K562 (cell line): ENCODE measurements around the gene ZNF500. TPM values are rescaled to one million over a fixed set of nuclear protein-coding genes. Genes with fewer than 3 reads are reported as not detected.

Experiments used
- ATF2 ChIP-seq: sonication (generic); formaldehyde crosslinking; IDR thresholded peaks from 2 replicates; pipeline ENCODE4 v1.8.1; 2022; ENCODE audit warnings: missing genetic modification reagents
- BMI1 ChIP-seq: fragments of 150-350 bp; IDR thresholded peaks from 2 replicates; pipeline ENCODE4 v1.6.1; 2014; ENCODE audit warnings: low read length
- CBFA2T3 ChIP-seq: fragments of 450-650 bp; IDR thresholded peaks from 2 replicates; pipeline ENCODE4 v1.6.1; 2017
- CGGBP1 ChIP-seq: fragments of 250-450 bp; sonication (Bioruptor Pico); IDR thresholded peaks from 2 replicates; pipeline ENCODE4 v1.9.0; 2021; ENCODE audit warnings: mild to moderate bottlenecking
- ESRRB ChIP-seq: fragments of 250-450 bp; sonication (Bioruptor Pico); IDR thresholded peaks from 2 replicates; pipeline ENCODE4 v1.5.0; 2020; ENCODE audit warnings: mild to moderate bottlenecking, moderate library complexity, borderline replicate concordance
- ETS1 ChIP-seq: conservative IDR thresholded peaks from 2 replicates; pipeline ENCODE4 v1.6.1; 2011; ENCODE audit warnings: low read depth, mild to moderate bottlenecking, low read length; ENCODE audit not compliant: control insufficient read depth
- FOS ChIP-seq: IDR thresholded peaks from 3 replicates; pipeline ENCODE4 v1.6.1; 2011; ENCODE audit not compliant: insufficient read length; ENCODE audit errors: extremely low read depth
- GTF2F1 ChIP-seq: IDR thresholded peaks from 2 replicates; pipeline ENCODE4 v1.6.1; 2011; ENCODE audit warnings: low read depth, low read length, improper control_type of control experiment
- JUND ChIP-seq, 2 experiments: IDR thresholded peaks; 2 replicates in 1 of 2; 3 replicates in 1 of 2; pipeline ENCODE4 v1.6.1; 2011; ENCODE audit warnings: borderline replicate concordance in 2 of 2, low read depth in 2 of 2, low read length in 2 of 2, improper control_type of control experiment in 1 of 2, missing biosample characterization in 1 of 2, missing genetic modification characterization in 1 of 2, missing genetic modification reagents in 1 of 2
- MCM2 ChIP-seq: fragments of 450-650 bp; IDR thresholded peaks from 2 replicates; pipeline ENCODE4 v1.6.1; 2017; ENCODE audit warnings: low read depth, mild to moderate bottlenecking
- MEIS2 ChIP-seq: fragments of 450-650 bp; IDR thresholded peaks from 2 replicates; pipeline ENCODE4 v1.6.1; 2014; ENCODE audit warnings: mild to moderate bottlenecking; ENCODE audit not compliant: partially characterized antibody
- PHB2 ChIP-seq: fragments of 450-650 bp; IDR thresholded peaks from 2 replicates; pipeline ENCODE4 v1.6.1; 2017; ENCODE audit warnings: low read depth
- PHTF2 ChIP-seq: fragments of 250-450 bp; sonication (Bioruptor Pico); IDR thresholded peaks from 2 replicates; pipeline ENCODE4 v1.5.0; 2021; ENCODE audit warnings: mild to moderate bottlenecking
- RFX5 ChIP-seq: IDR thresholded peaks from 2 replicates; pipeline ENCODE4 v1.6.1; 2011; ENCODE audit warnings: low read depth, mild to moderate bottlenecking, improper control_type of control experiment, low read length
- SAFB2 ChIP-seq: fragments of 200-400 bp; formaldehyde crosslinking; IDR thresholded peaks from 2 replicates; pipeline ENCODE4 v1.6.1; 2018; ENCODE audit warnings: borderline replicate concordance, low read length, low read depth, moderate library complexity; ENCODE audit not compliant: severe bottlenecking
- SIX5 ChIP-seq, 2 experiments: IDR thresholded peaks; 2 replicates each; pipeline ENCODE4 v1.6.1; 2011; ENCODE audit warnings: low read length in 2 of 2, borderline replicate concordance in 1 of 2, low read depth in 1 of 2, mild to moderate bottlenecking in 1 of 2, moderate library complexity in 1 of 2; ENCODE audit not compliant: insufficient read depth in 1 of 2
- TCF7 ChIP-seq: sonication (generic); IDR thresholded peaks from 2 replicates; pipeline ENCODE4 v1.6.1; 2016; ENCODE audit warnings: antibody characterized with exemption, borderline replicate concordance
- U2AF1 ChIP-seq: fragments of 200-400 bp; formaldehyde crosslinking; optimal IDR thresholded peaks from 2 replicates; pipeline ENCODE3; 2017; ENCODE audit warnings: mild to moderate bottlenecking, low read depth, low read length, moderate library complexity
- WHSC1 ChIP-seq: IDR thresholded peaks from one replicate; pipeline ENCODE4 v1.6.1; 2012; ENCODE audit warnings: low read length, control low read depth, inconsistent platforms
- ZFP1 ChIP-seq: fragments of 450-650 bp; formaldehyde crosslinking; IDR thresholded peaks from 2 replicates; pipeline ENCODE4 v1.4.0; 2020; ENCODE audit warnings: mild to moderate bottlenecking, mixed read lengths
- ZNF165 ChIP-seq: fragments of 250-450 bp; sonication (Bioruptor Pico); IDR thresholded peaks from 2 replicates; pipeline ENCODE4 v1.4.0; 2020; ENCODE audit warnings: borderline replicate concordance
- ZNF449 ChIP-seq: fragments of 250-450 bp; sonication (Bioruptor Pico); IDR thresholded peaks from 2 replicates; pipeline ENCODE4 v1.8.0; 2022; ENCODE audit warnings: moderate library complexity, mild to moderate bottlenecking, inconsistent platforms
- ZNF785 ChIP-seq: fragments of 250-450 bp; sonication (Bioruptor Pico); IDR thresholded peaks from 2 replicates; pipeline ENCODE4 v1.4.0; 2020; ENCODE audit warnings: mild to moderate bottlenecking
- polyA plus RNA-seq, 8 experiments: library from polyadenylated mRNA; depleted of rRNA in 4 of 8; stranded (reverse) in 5 of 8; unstranded in 3 of 8; fragments of >200 nt; fragmentation: Nextera tagmentation in 2 of 8; fragmentation: Illumina TruSeq in 1 of 8; extraction: Ambion mirVana in 2 of 8; extraction: Trizol in 1 of 8; gene quantifications; 2 replicates each; pipeline versions ENCODE4 v1.2.1 to v1.2.3, GENCODE V29; 2011 to 2014; ENCODE audit warnings: inconsistent platforms in 1 of 8, missing spikeins in 1 of 8
- total RNA-seq, 7 experiments: library from RNA; depleted of rRNA in 6 of 7; stranded (reverse); fragments of >200 nt in 6 of 7; fragmentation: Illumina TruSeq in 2 of 7; extraction: Trizol in 2 of 7; gene quantifications; 2 replicates each; pipeline versions ENCODE4 v1.2.1 to v1.2.3, GENCODE V29; 2011 to 2021; ENCODE audit warnings: low replicate concordance in 1 of 7

The ZNF500 gene
- total and polyA plus RNA-seq, 9 of the 15 experiments (the other 6 are each of a cell fraction or from before 2014, with no cell fraction given), result 0.80 to 20.8 (median 5.3) TPM

- no peak for TF ChIP-seq RFX5
- no peak for TF ChIP-seq ESRRB (CRISPR knock-in tag)
- TF ChIP-seq JUND (IDR thresholded peaks at IDR 0.05; ENCODE audit: borderline replicate concordance, low read depth, low read length), result 0 out of 2 replicates have a peak, but pooled peaks have one; percentile 10
- TF ChIP-seq JUND (tag; IDR thresholded peaks at IDR 0.05; ENCODE audit: borderline replicate concordance, low read depth, low read length), result no peak
- no peak for TF ChIP-seq ETS1
- no peak for TF ChIP-seq ZNF449 (CRISPR knock-in tag)
- no peak for TF ChIP-seq CGGBP1
- no peak for TF ChIP-seq ZNF165 (CRISPR knock-in tag)
- TF ChIP-seq BMI1, result no peak
- TF ChIP-seq ZNF785, result no peak
- no peak for TF ChIP-seq CBFA2T3
- no peak for TF ChIP-seq ATF2 (CRISPR knock-in tag)
- no peak for TF ChIP-seq MEIS2
- no peak for TF ChIP-seq WHSC1
- no peak for TF ChIP-seq MCM2
- TF ChIP-seq SAFB2, result no peak
- no peak for TF ChIP-seq ZFP1
- no peak for TF ChIP-seq TCF7
- TF ChIP-seq PHTF2, result no peak
- TF ChIP-seq FOS, result peak; percentile 96
- TF ChIP-seq U2AF1, result peak; percentile 90
- no peak for TF ChIP-seq GTF2F1
- TF ChIP-seq PHB2, result no peak
- no peak for TF ChIP-seq SIX5 (IDR thresholded peaks at IDR 0.05; ENCODE audit: borderline replicate concordance in 1 of 2, insufficient read depth in 1 of 2, low read depth in 1 of 2, low read length in 2 of 2)
Observed at GRCh38 chr16:4802659-4803287, 35.8 kb upstream of the ZNF500 start (continued).
